NK-92 treated with Interleukin-12 subunit alpha and Interleukin-12 subunit beta, amount 100 ng/mL, for 24 hours (cell line): ENCODE results near the gene HLA-E.
"Not testable (repeated sequence)": the region's sequence is repeated elsewhere in the genome, so short reads cannot be mapped to it uniquely, and the experiment has no call there.

Experiments used
- DNase-seq: peaks from one replicate; lab custom pipeline; 2025; lab: John Stamatoyannopoulos, UW

Gene HLA-E

GRCh38 chr6:30489081-30490025, at the start of gene HLA-E:
TSS of gene HLA-E (plus strand) at chr6:30489509. CDS start at chr6:30489532, 23 bp downstream.
- peak; percentile 79 for DNase-seq

- no peak for DNase-seq
These were observed 48.1 kb upstream of the HLA-E start for GRCh38 chr6:30441171-30441570.

DNA sequence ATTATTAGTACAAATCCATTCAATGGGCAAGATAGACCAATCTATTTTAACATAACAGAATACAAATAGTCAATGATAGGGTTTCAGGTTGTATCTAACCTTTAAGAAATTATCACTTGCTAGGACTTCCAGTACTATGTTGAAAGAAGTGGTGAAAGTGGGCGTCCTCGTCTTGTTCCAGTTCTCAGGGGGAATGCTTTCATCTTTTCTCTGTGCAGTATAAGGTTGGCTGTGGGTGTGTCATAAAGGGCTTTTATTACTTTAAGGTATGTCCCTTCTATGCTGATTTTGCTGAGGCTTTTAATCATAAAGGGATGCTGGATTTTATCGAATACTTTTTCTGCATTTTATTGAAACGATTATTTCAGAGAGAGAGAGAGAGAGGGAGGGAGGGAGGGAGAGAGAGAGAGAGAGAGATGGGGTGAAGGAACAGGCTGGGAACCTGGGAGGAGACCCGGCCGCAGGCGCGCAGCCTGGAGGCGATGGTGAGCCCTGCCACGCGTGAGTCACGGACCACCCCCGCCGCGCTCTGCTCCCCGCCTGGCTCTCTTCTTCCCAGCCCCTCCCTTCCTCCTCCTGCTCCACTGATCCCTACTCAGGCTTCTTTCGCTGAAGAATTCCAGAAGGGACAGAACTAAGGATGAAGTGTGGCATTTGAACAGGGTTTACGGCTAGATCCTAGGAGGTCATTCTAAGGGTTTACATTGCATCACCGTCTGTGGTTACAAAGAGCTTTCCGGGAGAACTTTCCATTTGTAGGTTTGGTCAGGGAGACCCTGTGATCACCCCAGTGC, 45.5 kb upstream of the HLA-E start:
- DNase-seq, result no peak

- no peak for DNase-seq
These were observed 44.9 kb upstream of the HLA-E start for GRCh38 chr6:30444451-30444742.

GRCh38 chr6:30446259-30446658, 43.0 kb upstream of the HLA-E start:
- no peak for DNase-seq

DNA sequence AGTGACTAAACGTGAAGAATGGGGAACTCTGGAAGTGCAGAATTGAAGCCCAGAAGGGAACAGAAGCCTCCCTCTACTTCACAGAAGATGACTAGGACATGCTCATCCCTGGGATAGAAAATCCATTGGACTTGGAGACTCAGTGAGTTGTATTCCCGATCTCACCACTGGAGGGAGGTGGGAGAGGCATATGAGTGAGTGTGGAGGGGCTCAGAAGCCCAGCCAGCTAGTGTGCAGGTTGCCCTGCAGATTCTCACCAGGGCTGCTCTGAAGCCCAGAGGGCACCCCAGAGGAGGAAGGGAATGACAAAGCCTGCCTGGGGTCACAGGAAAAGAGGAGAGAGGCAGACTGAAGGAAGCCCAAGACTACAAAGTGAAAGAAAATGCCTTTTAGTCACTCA, 42.1 kb upstream of the HLA-E start:
- no peak for DNase-seq

GRCh38 chr6:30450548-30450908, 38.8 kb upstream of the HLA-E start:
- no peak for DNase-seq

- no peak for DNase-seq
These were observed 38.1 kb upstream of the HLA-E start for GRCh38 chr6:30450909-30451841.

- no peak for DNase-seq
These were observed 36.4 kb upstream of the HLA-E start for GRCh38 chr6:30452736-30453507.

- DNase-seq, result peak; percentile 61
These were observed 35.7 kb upstream of the HLA-E start for GRCh38 chr6:30453508-30454116.

DNA sequence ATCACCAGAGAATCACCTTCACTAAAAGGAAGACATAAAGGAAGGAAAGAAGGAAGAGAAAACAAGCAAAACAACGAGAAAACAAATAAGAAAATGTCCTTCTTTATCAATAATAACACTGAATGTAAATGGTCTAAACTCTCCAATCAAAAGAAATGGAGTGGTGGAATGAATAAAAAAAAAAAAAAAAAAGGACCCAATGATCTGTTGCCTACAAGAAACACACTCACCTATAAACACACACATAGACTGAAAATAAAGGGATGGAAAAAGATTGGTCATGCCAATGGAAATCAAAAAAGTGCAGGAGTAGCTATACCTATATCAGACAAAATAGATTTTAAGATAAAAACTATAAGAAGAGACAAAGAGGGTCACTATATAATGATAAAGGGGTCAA, 30.2 kb upstream of the HLA-E start:
- no peak for DNase-seq

- no peak for DNase-seq
These were observed 28.3 kb upstream of the HLA-E start for GRCh38 chr6:30461055-30461454.

GRCh38 chr6:30462482-30462881, 26.8 kb upstream of the HLA-E start:
- DNase-seq, result no peak

DNA sequence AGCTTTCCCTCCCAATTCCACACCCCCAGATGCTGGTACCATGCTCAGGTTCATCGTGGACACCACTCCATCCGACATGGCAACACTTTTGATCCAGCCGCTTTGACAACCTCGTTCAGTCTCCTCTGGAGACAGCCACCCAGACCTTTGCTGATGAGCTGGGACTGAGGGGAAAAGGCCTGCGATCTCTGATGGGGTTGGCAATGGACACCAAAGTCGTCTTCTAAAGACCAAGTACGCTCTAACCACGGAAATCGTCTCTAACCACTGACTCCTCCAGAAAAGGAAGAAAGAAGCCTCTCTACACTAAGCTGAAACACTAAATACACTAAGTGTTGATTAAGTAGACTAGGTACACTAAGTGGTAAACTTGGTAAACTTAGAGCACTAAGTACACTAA, 26.1 kb upstream of the HLA-E start:
- DNase-seq, result no peak

DNA sequence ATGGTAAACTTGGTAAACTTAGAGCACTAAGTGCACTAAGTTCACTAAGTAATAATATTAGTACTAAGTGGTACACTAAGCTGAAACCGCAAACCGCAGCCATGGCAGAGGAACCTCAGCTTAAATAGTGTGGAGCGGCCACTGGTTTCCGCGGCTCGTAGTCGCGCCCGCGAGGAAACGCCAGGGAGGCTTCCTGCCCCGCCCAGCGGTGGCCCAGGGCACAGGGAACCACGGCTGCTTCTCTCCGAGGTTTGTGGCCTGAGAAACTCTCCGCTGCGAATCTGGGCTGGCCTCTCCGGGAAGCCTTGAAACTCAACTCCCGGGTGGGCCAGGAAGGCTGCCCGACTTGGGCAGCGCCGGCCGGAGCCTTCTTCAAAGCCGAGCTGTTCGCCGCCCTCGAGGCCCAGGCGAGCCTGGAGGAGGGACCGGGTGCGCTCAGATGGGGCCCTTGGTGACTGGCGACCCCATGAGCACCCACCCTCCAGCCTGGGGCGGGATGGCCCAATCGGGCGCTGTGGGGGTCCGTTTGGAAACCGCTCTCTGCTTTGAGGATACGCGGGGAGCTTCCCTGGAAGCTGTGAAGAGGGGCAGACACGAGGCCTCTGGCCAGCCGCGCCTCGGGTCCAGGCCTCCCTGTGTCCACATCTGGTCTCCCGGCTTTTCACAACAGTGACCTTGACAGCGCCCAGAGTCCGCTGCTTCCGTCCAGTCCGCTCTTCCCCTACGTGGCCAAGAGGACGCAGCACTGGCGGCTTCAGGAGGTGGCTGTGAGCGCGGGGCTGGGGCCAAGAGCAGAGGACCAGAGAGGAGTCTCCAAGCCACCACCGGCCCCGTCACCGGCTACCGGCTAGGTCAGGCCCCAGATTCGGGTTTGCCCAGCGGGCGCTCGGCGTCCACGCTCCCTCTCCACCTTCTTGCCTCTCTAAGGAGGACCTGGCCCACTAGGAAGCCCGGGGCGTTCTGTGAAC, 25.4 kb upstream of the HLA-E start:
- DNase-seq, result peak; percentile 82

DNA sequence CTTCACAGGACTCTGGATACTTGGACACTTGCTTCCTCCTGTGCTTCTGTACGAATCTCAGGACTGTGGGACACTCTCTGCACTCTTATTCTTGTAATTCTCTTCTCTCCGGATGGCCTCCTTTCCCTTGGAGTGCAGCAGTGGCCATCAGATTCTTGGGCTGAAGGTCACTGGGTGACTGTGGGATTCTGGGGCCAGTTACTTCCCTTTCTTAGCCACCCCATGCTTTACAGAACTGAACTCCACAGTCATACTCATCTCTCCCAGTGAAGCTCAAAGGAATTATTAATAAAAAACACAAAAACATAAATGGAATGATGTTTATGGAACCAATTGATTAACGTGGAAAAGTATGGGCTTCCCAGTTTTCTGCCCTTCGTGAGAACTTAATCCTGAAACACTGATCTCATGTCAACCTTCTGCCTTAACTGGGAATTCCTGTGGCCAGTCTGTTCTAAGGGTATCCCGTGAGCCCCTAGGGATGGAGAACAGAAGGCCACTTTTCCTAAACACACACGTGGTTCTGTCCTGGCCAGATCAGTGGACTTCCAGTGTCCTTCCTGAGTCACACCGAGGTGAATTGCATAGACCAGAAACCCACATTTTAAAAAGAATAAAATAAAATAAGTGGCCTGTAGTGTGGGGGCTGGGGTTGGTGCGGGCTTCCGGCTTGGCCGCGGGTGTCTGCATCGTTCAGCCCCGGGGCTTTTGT, 23.6 kb upstream of the HLA-E start:
- no peak for DNase-seq

GRCh38 chr6:30470968-30471367, 18.3 kb upstream of the HLA-E start:
- no peak for DNase-seq

- DNase-seq, result not testable (repeated sequence)
These were observed 14.2 kb upstream of the HLA-E start for GRCh38 chr6:30475116-30475515.

- no peak for DNase-seq
These were observed 8.7 kb upstream of the HLA-E start for GRCh38 chr6:30480536-30481156.
